ENCODE data around the gene HCN4.

The HCN4 gene

GRCh38 chr15:73298522-73299245 lies 70.1 kb downstream of the HCN4 start:
- no peak for DNase-seq (ENCODE audit: low read depth in 1 of 2, low spot score in 1 of 2)

GRCh38 chr15:73296609-73297353 lies 72.0 kb downstream of the HCN4 start:
- DNase-seq (ENCODE audit: low read depth in 1 of 2, low spot score in 1 of 2), result no peak

- DNase-seq (ENCODE audit: low read depth in 1 of 2, low spot score in 1 of 2), result no peak
Observed at GRCh38 chr15:73295630-73296286, 73.0 kb downstream of the HCN4 start.

GRCh38 chr15:73293773-73294172 lies 75.0 kb downstream of the HCN4 start:
- no peak for DNase-seq (ENCODE audit: low read depth in 1 of 2, low spot score in 1 of 2)

- DNase-seq (ENCODE audit: low read depth in 1 of 2, low spot score in 1 of 2), result no peak
Observed at GRCh38 chr15:73291441-73291840, 77.3 kb downstream of the HCN4 start.

- no peak for DNase-seq (ENCODE audit: low read depth in 1 of 2, low spot score in 1 of 2)
Observed at GRCh38 chr15:73287019-73287418, 81.7 kb downstream of the HCN4 start.

GRCh38 chr15:73286311-73286710 lies 82.4 kb downstream of the HCN4 start:
- DNase-seq (ENCODE audit: low read depth in 1 of 2, low spot score in 1 of 2), result no peak

- no peak for DNase-seq (ENCODE audit: low read depth in 1 of 2, low spot score in 1 of 2)
Observed at GRCh38 chr15:73284090-73284716, 84.6 kb downstream of the HCN4 start.

GRCh38 chr15:73283366-73283962 lies 85.3 kb downstream of the HCN4 start:
- DNase-seq (ENCODE audit: low read depth in 1 of 2, low spot score in 1 of 2), result no peak

GRCh38 chr15:73282567-73283365 lies 86.0 kb downstream of the HCN4 start:
- DNase-seq (ENCODE audit: low read depth in 1 of 2, low spot score in 1 of 2), result no peak

GRCh38 chr15:73275862-73276261 lies 92.9 kb downstream of the HCN4 start:
- no peak for DNase-seq (ENCODE audit: low read depth in 1 of 2, low spot score in 1 of 2)

- peak in 1 of 2 donors; percentile 5 for DNase-seq (ENCODE audit: low read depth in 1 of 2, low spot score in 1 of 2)
Observed at GRCh38 chr15:73273181-73274002, 95.4 kb downstream of the HCN4 start.

- no peak for DNase-seq (ENCODE audit: low read depth in 1 of 2, low spot score in 1 of 2)
Observed at GRCh38 chr15:73270366-73271097, 98.2 kb downstream of the HCN4 start.

Data from activated T-helper 1 cell treated with anti-CD3 and anti-CD28 coated beads, Interleukin-2, amount 50 U/mL, for 16 hours (primary cell).